ENCODE measurements around the gene GABRB3.

DNA sequence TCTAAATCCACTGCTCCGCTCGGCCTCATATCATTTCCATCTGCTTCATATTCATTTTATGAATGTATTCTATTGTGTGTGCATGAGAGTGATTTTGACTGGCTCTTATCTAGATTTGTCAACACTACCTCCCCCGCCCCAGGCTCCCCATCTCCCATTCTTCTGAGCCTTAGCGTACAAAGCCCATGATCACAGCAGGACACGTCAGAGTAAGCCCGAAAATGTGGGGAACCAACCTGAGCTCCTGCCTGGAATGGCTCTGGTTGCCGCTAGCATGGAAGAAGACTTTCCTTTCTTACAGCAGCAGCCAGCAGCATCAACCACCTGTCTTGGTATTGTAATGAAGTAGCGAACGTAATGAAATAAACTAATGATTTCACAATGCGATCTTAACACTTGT lies 61.4 kb downstream of the GABRB3 start:
- TF ChIP-seq, protein P1, sequence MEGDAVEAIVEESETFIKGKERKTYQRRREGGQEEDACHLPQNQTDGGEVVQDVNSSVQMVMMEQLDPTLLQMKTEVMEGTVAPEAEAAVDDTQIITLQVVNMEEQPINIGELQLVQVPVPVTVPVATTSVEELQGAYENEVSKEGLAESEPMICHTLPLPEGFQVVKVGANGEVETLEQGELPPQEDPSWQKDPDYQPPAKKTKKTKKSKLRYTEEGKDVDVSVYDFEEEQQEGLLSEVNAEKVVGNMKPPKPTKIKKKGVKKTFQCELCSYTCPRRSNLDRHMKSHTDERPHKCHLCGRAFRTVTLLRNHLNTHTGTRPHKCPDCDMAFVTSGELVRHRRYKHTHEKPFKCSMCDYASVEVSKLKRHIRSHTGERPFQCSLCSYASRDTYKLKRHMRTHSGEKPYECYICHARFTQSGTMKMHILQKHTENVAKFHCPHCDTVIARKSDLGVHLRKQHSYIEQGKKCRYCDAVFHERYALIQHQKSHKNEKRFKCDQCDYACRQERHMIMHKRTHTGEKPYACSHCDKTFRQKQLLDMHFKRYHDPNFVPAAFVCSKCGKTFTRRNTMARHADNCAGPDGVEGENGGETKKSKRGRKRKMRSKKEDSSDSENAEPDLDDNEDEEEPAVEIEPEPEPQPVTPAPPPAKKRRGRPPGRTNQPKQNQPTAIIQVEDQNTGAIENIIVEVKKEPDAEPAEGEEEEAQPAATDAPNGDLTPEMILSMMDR (IDR thresholded peaks at IDR 0.05): no peak
- TF ChIP-seq EZH2 (IDR thresholded peaks at IDR 0.05): no peak
- TF ChIP-seq EZH2phosphoT487 (IDR thresholded peaks at IDR 0.05): no peak

All from neural progenitor cell (in vitro differentiated cells).